ENCODE measurements around the gene MPC1L.

The MPC1L gene

DNA sequence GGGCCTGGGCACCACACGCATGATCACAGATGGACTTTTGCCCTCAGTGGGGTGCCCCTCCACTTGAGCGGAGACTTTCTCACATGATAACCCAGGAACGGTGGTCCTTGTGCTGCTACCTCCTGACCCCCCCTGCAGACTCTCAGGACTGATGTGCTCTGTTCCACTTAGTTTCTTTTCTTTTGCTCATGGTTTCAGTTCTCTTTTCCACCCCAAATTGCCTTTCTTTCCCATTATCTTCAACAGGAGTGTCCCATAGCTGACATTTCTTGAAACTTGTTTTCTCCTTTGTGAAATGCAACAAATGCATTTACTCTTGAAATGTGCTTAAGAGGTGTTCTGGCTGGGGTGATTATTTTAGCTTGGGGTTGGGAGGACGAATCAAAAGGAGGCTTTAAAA is 9.0 kb downstream of the MPC1L start:
- H3K4me3 ChIP-seq (ENCODE audit: low read length), result no peak overlapping the region
- no peaks in the 10 kb centered on the region for H3K9me3 ChIP-seq (ENCODE audit: control insufficient read depth, low read length)
- DNase-seq (ENCODE audit: low read depth), result no peak
- H3K9ac ChIP-seq (ENCODE audit: low read length), result no peak overlapping the region
- peaks cover 4% of the 10 kb centered on the region for H3K27me3 ChIP-seq (replicated peaks; ENCODE audit: control insufficient read depth, insufficient read depth, low read length)
- peaks cover 90% of the 10 kb centered on the region for H3K36me3 ChIP-seq (ENCODE audit: control insufficient read depth, insufficient read depth, low read length, severe bottlenecking)
- peaks cover 7% of the 10 kb centered on the region for H3K4me1 ChIP-seq (ENCODE audit: control insufficient read depth, insufficient read depth, low read length)

DNA sequence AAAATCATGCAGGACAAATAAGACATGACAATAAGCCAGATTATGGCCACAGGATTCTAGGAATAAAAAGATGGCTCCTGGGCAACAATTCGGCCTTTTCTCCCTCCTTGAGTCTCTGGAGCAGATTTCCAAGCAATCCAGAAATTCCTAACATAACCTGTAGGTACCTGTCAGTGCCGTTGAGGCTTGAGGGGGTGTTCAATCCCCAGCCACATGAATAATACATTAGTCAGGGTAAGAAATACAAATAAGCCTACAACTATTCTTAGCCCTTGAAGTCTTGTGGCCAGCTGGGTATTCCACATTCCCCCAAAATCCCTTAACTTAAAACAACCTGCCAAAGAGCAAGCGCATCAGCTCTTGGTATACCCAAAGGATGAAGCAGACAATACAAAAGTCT is 14.5 kb downstream of the MPC1L start:
- no peak for DNase-seq (ENCODE audit: low read depth)
- Histone ChIP-seq H3K9me3 (ENCODE audit: control insufficient read depth, low read length) (no peaks in the 10 kb centered on the region), H3K36me3 (ENCODE audit: control insufficient read depth, insufficient read depth, low read length, severe bottlenecking) (peaks cover 66% of the 10 kb centered on the region)

DNA sequence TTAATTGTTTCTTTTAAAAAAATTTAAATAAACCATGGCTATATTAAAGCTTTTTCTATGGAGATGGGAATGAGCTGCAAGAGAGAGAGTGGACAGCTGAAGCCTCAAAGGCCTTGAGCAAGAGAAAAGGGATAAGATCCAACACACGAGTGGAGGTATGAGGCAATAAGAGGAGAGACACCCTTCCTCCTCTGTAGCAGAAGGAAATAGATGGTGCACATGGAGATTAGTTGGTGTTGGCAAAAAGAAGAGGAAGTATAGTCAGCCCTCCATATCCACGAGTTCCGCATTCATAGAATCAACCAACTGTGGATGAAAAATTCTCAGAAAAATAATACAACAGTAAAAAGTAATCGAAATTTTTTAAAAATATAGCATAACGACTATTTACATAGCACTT is 20.9 kb downstream of the MPC1L start:
- peak overlapping the region; percentile 80 for H3K9ac ChIP-seq (ENCODE audit: low read length)
- no peaks in the 10 kb centered on the region for H3K9me3 ChIP-seq (ENCODE audit: control insufficient read depth, low read length)
- no peaks in the 10 kb centered on the region for H3K27me3 ChIP-seq (replicated peaks; ENCODE audit: control insufficient read depth, insufficient read depth, low read length)
- DNase-seq (ENCODE audit: low read depth), result peak; percentile 61
- H3K36me3 ChIP-seq (ENCODE audit: control insufficient read depth, insufficient read depth, low read length, severe bottlenecking), result peaks cover 3% of the 10 kb centered on the region
- peaks cover 26% of the 10 kb centered on the region for H3K4me1 ChIP-seq (ENCODE audit: control insufficient read depth, insufficient read depth, low read length)
- peak overlapping the region; percentile 82 for H3K4me3 ChIP-seq (ENCODE audit: low read length)

More for the DNA sequence above, 14.5 kb downstream of the MPC1L start:
- no peak overlapping the region for H3K4me3 ChIP-seq (ENCODE audit: low read length)
- H3K9ac ChIP-seq (ENCODE audit: low read length), result no peak overlapping the region
- peaks cover 4% of the 10 kb centered on the region for H3K27me3 ChIP-seq (replicated peaks; ENCODE audit: control insufficient read depth, insufficient read depth, low read length)
- peaks cover 3% of the 10 kb centered on the region for H3K4me1 ChIP-seq (ENCODE audit: control insufficient read depth, insufficient read depth, low read length)

DNA sequence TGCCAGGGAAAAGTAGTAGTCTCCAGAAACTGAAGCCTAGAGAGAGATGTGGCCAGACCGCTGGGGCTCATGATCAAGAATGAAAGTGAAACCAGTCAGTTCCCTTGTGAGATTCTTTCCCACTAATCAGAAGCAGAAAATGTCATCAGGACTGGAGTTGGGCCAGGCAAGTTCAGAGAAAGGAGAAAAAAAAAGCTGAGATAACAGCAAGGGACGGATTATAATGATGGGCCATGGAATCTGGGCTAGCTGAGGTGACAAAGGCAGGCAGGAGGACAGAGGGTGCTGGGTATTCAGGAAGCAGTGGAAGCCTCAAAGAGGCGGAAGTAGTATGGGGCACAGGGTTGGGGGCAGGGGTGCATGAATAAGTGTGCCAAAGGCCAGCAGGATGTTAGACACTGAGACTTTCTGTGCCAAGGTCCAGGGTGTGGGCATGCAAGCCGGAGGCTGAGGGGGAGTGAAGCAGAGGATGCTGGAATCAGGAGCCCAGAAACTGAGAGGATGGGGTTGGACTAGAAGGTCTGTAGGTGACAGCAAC is 21.7 kb downstream of the MPC1L start:
- peak; percentile 85 for DNase-seq (ENCODE audit: low read depth)
- H3K4me3 ChIP-seq (ENCODE audit: low read length), result peak overlapping the region; percentile 82

DNA sequence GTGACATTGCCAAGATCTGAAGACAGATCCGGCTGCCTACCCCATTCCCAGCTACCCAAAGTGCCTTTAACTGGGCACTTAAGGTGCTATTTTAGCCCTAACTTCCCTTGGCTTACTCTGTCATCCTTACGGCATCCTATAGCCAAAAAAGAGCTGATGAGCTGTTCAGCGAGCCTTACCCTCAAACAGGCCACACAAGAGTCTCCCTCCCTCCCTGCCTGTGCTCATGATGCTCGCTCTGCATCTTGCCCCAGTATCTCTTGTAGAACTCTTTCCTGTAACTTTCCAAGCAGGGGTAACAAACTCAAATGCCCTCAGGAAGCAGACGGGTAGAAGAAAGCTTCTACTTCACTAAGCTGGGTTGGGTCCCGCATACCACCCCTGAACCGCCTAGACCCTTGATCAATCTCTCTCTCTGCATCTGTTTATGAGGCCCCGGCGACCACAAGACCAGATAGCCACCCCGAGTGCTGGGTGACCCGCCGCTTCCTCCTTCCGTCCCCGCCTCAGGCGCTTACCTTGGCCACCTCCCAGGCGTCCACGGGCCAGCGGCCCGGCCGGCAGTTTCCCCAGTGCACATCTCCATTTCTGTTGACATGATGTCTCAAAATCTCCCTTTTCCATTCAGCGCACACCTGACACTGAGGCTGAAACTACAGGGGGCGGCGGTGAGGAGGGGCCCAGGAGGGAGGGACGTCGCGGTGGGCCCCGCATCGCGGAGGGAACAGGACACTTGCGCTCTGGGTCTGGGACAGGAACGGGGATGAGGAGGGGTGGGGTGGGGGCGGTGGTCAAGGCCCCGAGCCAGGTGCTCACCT is 23.5 kb downstream of the MPC1L start:
- Histone ChIP-seq H3K4me3 (ENCODE audit: low read length) (peak overlapping the region; percentile 88), H3K9ac (ENCODE audit: low read length) (peak overlapping the region; percentile 87), H3K36me3 (ENCODE audit: control insufficient read depth, insufficient read depth, low read length, severe bottlenecking) (no peaks in the 10 kb centered on the region), H3K27me3 (replicated peaks; ENCODE audit: control insufficient read depth, insufficient read depth, low read length) (peaks cover 7% of the 10 kb centered on the region), H3K4me1 (ENCODE audit: control insufficient read depth, insufficient read depth, low read length) (peaks cover 26% of the 10 kb centered on the region), H3K9me3 (ENCODE audit: control insufficient read depth, low read length) (no peaks in the 10 kb centered on the region)
- peak; percentile 50 for DNase-seq (ENCODE audit: low read depth)

More for the DNA sequence above, 21.7 kb downstream of the MPC1L start:
- Histone ChIP-seq H3K9me3 (ENCODE audit: control insufficient read depth, low read length) (no peaks in the 10 kb centered on the region), H3K27me3 (replicated peaks; ENCODE audit: control insufficient read depth, insufficient read depth, low read length) (peaks cover 3% of the 10 kb centered on the region), H3K36me3 (ENCODE audit: control insufficient read depth, insufficient read depth, low read length, severe bottlenecking) (no peaks in the 10 kb centered on the region), H3K9ac (ENCODE audit: low read length) (peak overlapping the region; percentile 80), H3K4me1 (ENCODE audit: control insufficient read depth, insufficient read depth, low read length) (peaks cover 26% of the 10 kb centered on the region)

DNA sequence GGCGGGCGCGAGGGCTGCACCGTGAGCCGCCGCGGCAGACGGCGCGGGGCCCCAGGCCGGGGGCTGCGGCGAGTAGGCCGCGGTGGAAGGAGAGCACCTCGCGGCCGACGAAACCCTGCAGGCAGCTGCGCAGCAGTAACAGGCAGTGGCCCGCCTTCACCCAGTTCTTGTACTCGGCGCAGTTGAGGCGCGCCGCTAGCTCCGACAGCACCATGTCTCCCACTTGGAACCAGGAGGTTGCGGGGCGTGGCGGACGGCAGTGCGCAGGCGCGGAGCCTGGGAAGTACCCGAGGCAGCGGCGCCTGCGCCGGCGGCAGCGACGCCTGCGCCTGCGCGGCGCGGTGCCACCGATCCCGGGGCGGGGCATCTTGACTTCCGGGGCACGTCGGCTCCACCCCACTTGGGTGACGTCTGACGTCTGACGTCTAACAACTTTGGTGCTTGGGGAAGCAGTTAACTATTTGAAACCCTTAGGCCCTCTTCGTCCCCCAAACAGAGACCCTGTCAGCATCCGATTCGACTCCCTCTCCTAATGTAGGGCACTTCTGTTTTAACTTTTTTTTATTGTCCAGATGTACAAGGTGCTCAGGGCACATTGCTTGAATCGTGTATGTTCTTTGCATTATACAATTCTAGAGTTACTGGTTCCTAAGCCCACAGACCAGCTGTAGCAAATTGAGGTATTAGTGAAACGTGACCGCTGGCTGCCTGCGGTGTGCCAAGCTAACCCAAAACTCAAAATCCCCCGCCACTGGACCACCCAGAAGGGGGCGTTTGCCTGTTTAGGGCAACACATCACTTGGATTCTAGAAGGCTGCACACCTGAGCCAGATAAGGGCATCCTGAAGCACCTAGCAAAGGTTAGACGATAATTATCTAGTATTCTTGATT is 24.3 kb downstream of the MPC1L start, which contains the start of gene CXorf38:
Gene CXorf38, minus strand, starts transcription at position 255 of the 891 bp plus-strand sequence. Its CDS starts 41 bp downstream, at position 214.
- peak; percentile 88 for DNase-seq (ENCODE audit: low read depth)
- Histone ChIP-seq H3K4me3 (ENCODE audit: low read length) (peak within 1 kb of the TSS; percentile 88), H3K36me3 (ENCODE audit: control insufficient read depth, insufficient read depth, low read length, severe bottlenecking) (peaks cover 1% of the 10 kb centered on the region), H3K9me3 (ENCODE audit: control insufficient read depth, low read length) (no peaks in the 10 kb centered on the region), H3K4me1 (ENCODE audit: control insufficient read depth, insufficient read depth, low read length) (peaks cover 23% of the 10 kb centered on the region), H3K9ac (ENCODE audit: low read length) (peak within 1 kb of the TSS; percentile 87), H3K27me3 (replicated peaks; ENCODE audit: control insufficient read depth, insufficient read depth, low read length) (peaks cover 7% of the 10 kb centered on the region)

DNA sequence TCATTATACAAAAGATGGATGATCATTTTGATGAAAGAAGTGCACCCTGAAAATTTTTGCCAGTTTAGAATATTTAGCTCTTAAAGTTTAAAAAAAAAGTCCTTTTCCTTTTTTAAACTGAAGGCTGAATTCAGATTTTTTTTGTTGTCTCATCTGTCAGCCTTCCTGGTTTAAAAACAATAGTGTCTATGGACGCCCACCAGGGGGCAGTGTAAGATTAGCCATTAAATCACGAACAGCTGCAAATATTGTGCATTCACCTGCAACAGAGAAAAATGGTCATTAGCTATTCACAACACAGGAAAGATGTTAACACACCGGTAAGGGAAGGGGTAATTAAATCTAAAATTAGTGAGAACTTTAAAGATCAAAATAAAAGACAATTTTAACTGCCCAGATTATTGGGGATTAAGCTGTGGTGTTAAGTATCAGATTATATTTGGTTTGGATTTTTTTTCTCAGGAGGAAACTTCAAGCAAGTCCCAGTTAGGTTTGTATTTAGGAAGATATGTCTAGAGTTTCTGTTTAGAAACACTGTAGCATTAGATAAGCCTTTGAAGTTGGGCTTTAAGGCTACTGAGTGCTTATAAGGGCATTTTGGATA is 28.5 kb downstream of the MPC1L start:
- peaks cover 23% of the 10 kb centered on the region for H3K36me3 ChIP-seq (ENCODE audit: control insufficient read depth, insufficient read depth, low read length, severe bottlenecking)
- H3K27me3 ChIP-seq (replicated peaks; ENCODE audit: control insufficient read depth, insufficient read depth, low read length), result peaks cover 7% of the 10 kb centered on the region
- no peak overlapping the region for H3K4me3 ChIP-seq (ENCODE audit: low read length)
- H3K9me3 ChIP-seq (ENCODE audit: control insufficient read depth, low read length), result no peaks in the 10 kb centered on the region
- peaks cover 4% of the 10 kb centered on the region for H3K4me1 ChIP-seq (ENCODE audit: control insufficient read depth, insufficient read depth, low read length)
- H3K9ac ChIP-seq (ENCODE audit: low read length), result no peak overlapping the region
- peak; percentile 89 for DNase-seq (ENCODE audit: low read depth)

DNA sequence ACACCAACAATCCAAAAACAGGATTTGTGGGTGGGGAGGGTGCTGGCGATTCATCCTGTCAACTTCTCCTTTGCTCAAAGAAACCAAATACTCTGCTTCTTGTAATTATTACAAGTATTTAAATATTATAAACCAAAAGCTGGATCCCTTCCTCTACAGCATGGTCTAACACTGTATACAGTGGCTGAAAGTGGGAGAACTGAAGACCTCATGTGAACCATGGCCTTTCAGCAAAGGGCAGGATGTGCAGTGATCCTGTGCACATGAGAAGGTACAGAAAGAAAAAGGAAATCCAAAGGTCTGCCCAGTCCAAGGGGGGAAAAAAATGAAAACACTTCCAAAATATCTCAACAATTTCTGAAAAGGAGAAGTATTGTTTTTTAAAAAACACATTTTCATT is 29.4 kb downstream of the MPC1L start:
- Histone ChIP-seq H3K9me3 (ENCODE audit: control insufficient read depth, low read length) (no peaks in the 10 kb centered on the region), H3K27me3 (replicated peaks; ENCODE audit: control insufficient read depth, insufficient read depth, low read length) (peaks cover 7% of the 10 kb centered on the region)
- no peak for DNase-seq (ENCODE audit: low read depth)

DNA sequence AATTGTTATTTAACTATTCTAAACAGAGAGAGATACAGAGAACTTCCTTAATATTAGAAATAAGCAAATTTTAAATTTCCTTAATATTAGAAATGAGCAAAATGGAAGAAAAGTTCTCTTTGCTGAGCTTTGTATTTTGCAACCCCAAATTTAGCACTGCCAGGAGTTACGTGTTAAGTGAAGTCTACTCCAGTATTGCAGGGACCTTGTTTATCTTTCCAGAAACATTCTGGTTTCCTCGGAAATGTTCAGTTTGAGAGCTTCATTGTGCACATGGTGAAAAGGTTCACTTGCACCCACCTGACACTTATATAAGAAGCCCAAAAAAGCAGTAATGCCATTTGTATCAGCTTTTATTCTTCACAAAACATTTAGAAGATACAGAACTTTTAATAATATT is 30.3 kb downstream of the MPC1L start:
- H3K36me3 ChIP-seq (ENCODE audit: control insufficient read depth, insufficient read depth, low read length, severe bottlenecking), result peaks cover 27% of the 10 kb centered on the region
- peaks cover 7% of the 10 kb centered on the region for H3K27me3 ChIP-seq (replicated peaks; ENCODE audit: control insufficient read depth, insufficient read depth, low read length)
- no peak for DNase-seq (ENCODE audit: low read depth)

More for the DNA sequence above, 29.4 kb downstream of the MPC1L start:
- Histone ChIP-seq H3K4me3 (ENCODE audit: low read length) (no peak overlapping the region), H3K36me3 (ENCODE audit: control insufficient read depth, insufficient read depth, low read length, severe bottlenecking) (peaks cover 23% of the 10 kb centered on the region), H3K9ac (ENCODE audit: low read length) (no peak overlapping the region), H3K4me1 (ENCODE audit: control insufficient read depth, insufficient read depth, low read length) (peaks cover 3% of the 10 kb centered on the region)

DNA sequence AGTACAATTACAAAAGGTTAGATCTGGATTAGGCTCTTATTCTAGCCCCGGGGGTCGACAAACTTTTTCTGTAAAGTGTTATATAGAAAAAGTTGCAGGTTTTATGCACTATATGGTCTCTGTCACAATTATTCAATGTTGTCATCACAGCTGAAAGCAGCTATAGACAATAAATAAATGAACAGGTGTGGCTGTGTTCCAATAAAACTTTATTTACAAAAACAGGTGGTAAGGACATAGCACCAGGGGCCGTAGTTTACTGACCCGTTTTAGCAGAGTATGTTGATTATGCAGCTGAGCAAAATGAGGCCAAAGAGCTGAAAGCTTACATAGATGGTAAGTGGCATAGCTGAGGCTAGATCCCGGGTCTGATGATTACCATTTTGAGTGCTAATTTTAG is 37.2 kb downstream of the MPC1L start:
- H3K9ac ChIP-seq (ENCODE audit: low read length), result no peak overlapping the region
- no peak overlapping the region for H3K4me3 ChIP-seq (ENCODE audit: low read length)
- H3K4me1 ChIP-seq (ENCODE audit: control insufficient read depth, insufficient read depth, low read length), result no peaks in the 10 kb centered on the region
- DNase-seq (ENCODE audit: low read depth), result no peak
- no peaks in the 10 kb centered on the region for H3K9me3 ChIP-seq (ENCODE audit: control insufficient read depth, low read length)
- H3K36me3 ChIP-seq (ENCODE audit: control insufficient read depth, insufficient read depth, low read length, severe bottlenecking), result peaks cover 41% of the 10 kb centered on the region
- H3K27me3 ChIP-seq (replicated peaks; ENCODE audit: control insufficient read depth, insufficient read depth, low read length), result peaks cover 3% of the 10 kb centered on the region

More for the DNA sequence above, 30.3 kb downstream of the MPC1L start:
- no peaks in the 10 kb centered on the region for H3K4me1 ChIP-seq (ENCODE audit: control insufficient read depth, insufficient read depth, low read length)
- H3K4me3 ChIP-seq (ENCODE audit: low read length), result no peak overlapping the region
- no peak overlapping the region for H3K9ac ChIP-seq (ENCODE audit: low read length)
- H3K9me3 ChIP-seq (ENCODE audit: control insufficient read depth, low read length), result no peaks in the 10 kb centered on the region
